Lower lobe of right lung (tissue), 2 donors: Measurements from ENCODE around the gene SPAG7. TPM values are rescaled to one million over a fixed set of nuclear protein-coding genes. Genes with fewer than 3 reads are reported as not detected.

Experiments used
- ATAC-seq, 2 donors: fragments of 200-7000 bp; cut with Tn5 transposase; one replicate each; pipeline ENCODE4 v1.9.1; 2020 to 2022; ENCODE audit warnings: mild to moderate bottlenecking in 2 of 2, moderate library complexity in 2 of 2
- DNase-seq: peaks from one replicate; pipeline ENCODE4 v3.0.0-alpha.2; 2020
- H3K27ac ChIP-seq: fragments of 200-600 bp; one replicate; pipeline ENCODE4 v1.8.0; 2022
- H3K27me3 ChIP-seq: fragments of 200-600 bp; one replicate; pipeline ENCODE4 v1.8.0; 2022; ENCODE audit warnings: low read depth
- H3K36me3 ChIP-seq: fragments of 200-600 bp; one replicate; pipeline ENCODE4 v1.8.0; 2022; ENCODE audit warnings: mild to moderate bottlenecking
- H3K4me1 ChIP-seq: fragments of 200-600 bp; one replicate; pipeline ENCODE4 v1.8.0; 2022
- H3K4me3 ChIP-seq: fragments of 200-600 bp; one replicate; pipeline ENCODE4 v1.8.0; 2022; ENCODE audit warnings: mild to moderate bottlenecking
- H3K9me3 ChIP-seq: fragments of 200-600 bp; one replicate; pipeline ENCODE4 v1.8.0; 2022
- CTCF ChIP-seq: fragments of 200-600 bp; IDR thresholded peaks from one replicate; pipeline ENCODE4 v1.8.0; 2022; ENCODE audit warnings: antibody characterized with exemption, mild to moderate bottlenecking
- intact Hi-C: fragments of 100-400 bp; cut with DNase I; formaldehyde crosslinking; loops from one replicate; pipeline ENCODE4 v1.11.0; 2022
- total RNA-seq: library from RNA; stranded (reverse); fragmentation: NEBNext Ultra II Directional; extraction: Animal tissue kit (Norgen Biotek cat#: 25700); gene quantifications from one replicate; pipeline ENCODE4 v1.2.1, GENCODE V29; 2021
- donor health status: DM: no; HTN: yes; CAD: no; lungs with severe emphysema.

SPAG7 gene
- total RNA-seq, 1 donor from 2014 or later: 56.3 TPM

- H3K27ac ChIP-seq: peak within 1 kb of the TSS; percentile 98
- ATAC-seq (no peak), DNase-seq (no peak)
- no peaks in the 10 kb centered on the region for H3K9me3 ChIP-seq
- H3K36me3 ChIP-seq: peaks cover 10% of the 10 kb centered on the region
- TF ChIP-seq CTCF: no peak
- no peaks in the 10 kb centered on the region for H3K27me3 ChIP-seq
- peak within 1 kb of the TSS; percentile 99 for H3K4me3 ChIP-seq
- peaks cover 29% of the 10 kb centered on the region for H3K4me1 ChIP-seq
- intact Hi-C loops: no loop called here
Measured at GRCh38 chr17:4950746-4951204, 16.8 kb downstream of the SPAG7 start, which contains the start of gene ENO3. ENO3 (plus strand) TSS chr17:4951119; CDS start chr17:4951830, 711 bp downstream.

GRCh38 chr17:4950075-4950745, 17.4 kb downstream of the SPAG7 start:
- H3K4me1 ChIP-seq: peaks cover 35% of the 10 kb centered on the region
- ATAC-seq (no peak), DNase-seq (peak; percentile 80)
- no peak for TF ChIP-seq CTCF
- intact Hi-C loops: no loop called here
- H3K9me3 ChIP-seq: no peaks in the 10 kb centered on the region
- peaks cover 16% of the 10 kb centered on the region for H3K36me3 ChIP-seq
- peak overlapping the region; percentile 99 for H3K4me3 ChIP-seq
- H3K27ac ChIP-seq: peak overlapping the region; percentile 98
- H3K27me3 ChIP-seq: no peaks in the 10 kb centered on the region

GRCh38 chr17:4949321-4950074, 18.1 kb downstream of the SPAG7 start:
- TF ChIP-seq CTCF: no peak
- Histone ChIP-seq H3K36me3 (peaks cover 23% of the 10 kb centered on the region), H3K27me3 (no peaks in the 10 kb centered on the region), H3K9me3 (no peaks in the 10 kb centered on the region), H3K4me1 (peaks cover 42% of the 10 kb centered on the region), H3K4me3 (peak overlapping the region; percentile 99), H3K27ac (peak overlapping the region; percentile 98)
- DNase-seq (peak; percentile 87), ATAC-seq (peak; percentile 59 to 63)
- intact Hi-C loops: no loop called here

GRCh38 chr17:4948931-4949320, 18.7 kb downstream of the SPAG7 start:
- TF ChIP-seq CTCF: no peak
- peaks cover 47% of the 10 kb centered on the region for H3K4me1 ChIP-seq
- ATAC-seq: peak; percentile 81 to 88
- H3K27me3 ChIP-seq: no peaks in the 10 kb centered on the region
- H3K27ac ChIP-seq: peak overlapping the region; percentile 98
- peak; percentile 90 for DNase-seq
- peak overlapping the region; percentile 99 for H3K4me3 ChIP-seq
- no peaks in the 10 kb centered on the region for H3K9me3 ChIP-seq
- H3K36me3 ChIP-seq: peaks cover 29% of the 10 kb centered on the region
- intact Hi-C loops: no loop called here

- Histone ChIP-seq H3K4me3 (peak within 1 kb of the TSS; percentile 99), H3K27me3 (no peaks in the 10 kb centered on the region), H3K36me3 (peaks cover 35% of the 10 kb centered on the region), H3K27ac (peak within 1 kb of the TSS; percentile 98), H3K4me1 (peaks cover 48% of the 10 kb centered on the region), H3K9me3 (no peaks in the 10 kb centered on the region)
- intact Hi-C loops: no loop called here
- peak; percentile 94 for DNase-seq
- peak; percentile 82 to 88 for ATAC-seq
- no peak for TF ChIP-seq CTCF
Measured at GRCh38 chr17:4948166-4948930, 19.3 kb downstream of the SPAG7 start, which contains the start of gene PFN1. PFN1 (minus strand) TSS chr17:4948530; CDS start chr17:4948394, 136 bp downstream.
